NB4 (cell line): Measurements from ENCODE around the gene STK10.

Experiments used
- DNase-seq: peaks from one replicate; pipeline ENCODE4 v3.0.0; 2010; ENCODE audit warnings: low read depth
- H3K4me3 ChIP-seq: one replicate; pipeline ENCODE4 v1.5.1; 2011; ENCODE audit warnings: mild to moderate bottlenecking, low read depth, low read length, moderate library complexity
- CTCF ChIP-seq: IDR thresholded peaks from one replicate; pipeline ENCODE4 v1.5.1; 2012; ENCODE audit warnings: low read depth, low read length
- MAX ChIP-seq: IDR thresholded peaks from 2 replicates; pipeline ENCODE4 v1.6.1; 2011; ENCODE audit warnings: low read depth, low read length
- MYC ChIP-seq: IDR thresholded peaks from 2 replicates; pipeline ENCODE4 v1.6.1; 2011; ENCODE audit warnings: low read depth, low read length
- POLR2A ChIP-seq: IDR thresholded peaks from 2 replicates; pipeline ENCODE4 v1.6.1; 2011; ENCODE audit warnings: mild to moderate bottlenecking; ENCODE audit not compliant: insufficient read length; ENCODE audit errors: extremely low read depth

STK10 gene

GRCh38 chr5:172166030-172166826 lies 21.8 kb downstream of the STK10 start:
- no peak overlapping the region for H3K4me3 ChIP-seq
- TF ChIP-seq MAX (no peak), CTCF (no peak), POLR2A (no peak), MYC (no peak)
- no peak for DNase-seq

- DNase-seq: no peak
- TF ChIP-seq MAX: no peak
- no peak for TF ChIP-seq MYC
- no peak for TF ChIP-seq POLR2A
- no peak overlapping the region for H3K4me3 ChIP-seq
These were observed 22.6 kb downstream of the STK10 start for GRCh38 chr5:172165465-172165864.

- no peak for DNase-seq
- TF ChIP-seq MAX: no peak
- no peak for TF ChIP-seq MYC
- no peak for TF ChIP-seq POLR2A
- no peak for TF ChIP-seq CTCF
- H3K4me3 ChIP-seq: no peak overlapping the region
These were observed 23.2 kb downstream of the STK10 start for GRCh38 chr5:172164769-172165212.

GRCh38 chr5:172163346-172163745 lies 24.7 kb downstream of the STK10 start:
- H3K4me3 ChIP-seq: no peak overlapping the region
- no peak for DNase-seq
- no peak for TF ChIP-seq POLR2A
- TF ChIP-seq MAX: no peak
- TF ChIP-seq MYC: no peak
- no peak for TF ChIP-seq CTCF

GRCh38 chr5:172162987-172163343 lies 25.1 kb downstream of the STK10 start:
- TF ChIP-seq POLR2A: no peak
- TF ChIP-seq MAX: no peak
- TF ChIP-seq CTCF: no peak
- TF ChIP-seq MYC: no peak
- DNase-seq: no peak
- H3K4me3 ChIP-seq: no peak overlapping the region

GRCh38 chr5:172162323-172162986 lies 25.6 kb downstream of the STK10 start:
- no peak overlapping the region for H3K4me3 ChIP-seq
- no peak for TF ChIP-seq POLR2A
- TF ChIP-seq CTCF: no peak
- no peak for TF ChIP-seq MAX
- no peak for TF ChIP-seq MYC
- no peak for DNase-seq
